Uterus (tissue), 2 donors: ENCODE results near the gene RNU7-1.

Source experiments
- POLR2A ChIP-seq, 2 donors: fragments of 450-650 bp; IDR thresholded peaks; one replicate each; pipeline ENCODE4 v1.6.1; 2016; ENCODE audit warnings: antibody characterized with exemption in 2 of 2, mild to moderate bottlenecking in 1 of 2, moderate library complexity in 1 of 2
- TF ChIP-seq, protein P1 (sequence below), 4 experiments: fragments of 200-600 bp in 2 of 4; fragments of 450-650 bp in 2 of 4; sonication (generic) in 2 of 4; IDR thresholded peaks; one replicate each; pipeline ENCODE4 v1.5.1; 2016 to 2019; ENCODE audit warnings: antibody characterized with exemption in 4 of 4, mild to moderate bottlenecking in 2 of 4, moderate library complexity in 1 of 4

DNA sequence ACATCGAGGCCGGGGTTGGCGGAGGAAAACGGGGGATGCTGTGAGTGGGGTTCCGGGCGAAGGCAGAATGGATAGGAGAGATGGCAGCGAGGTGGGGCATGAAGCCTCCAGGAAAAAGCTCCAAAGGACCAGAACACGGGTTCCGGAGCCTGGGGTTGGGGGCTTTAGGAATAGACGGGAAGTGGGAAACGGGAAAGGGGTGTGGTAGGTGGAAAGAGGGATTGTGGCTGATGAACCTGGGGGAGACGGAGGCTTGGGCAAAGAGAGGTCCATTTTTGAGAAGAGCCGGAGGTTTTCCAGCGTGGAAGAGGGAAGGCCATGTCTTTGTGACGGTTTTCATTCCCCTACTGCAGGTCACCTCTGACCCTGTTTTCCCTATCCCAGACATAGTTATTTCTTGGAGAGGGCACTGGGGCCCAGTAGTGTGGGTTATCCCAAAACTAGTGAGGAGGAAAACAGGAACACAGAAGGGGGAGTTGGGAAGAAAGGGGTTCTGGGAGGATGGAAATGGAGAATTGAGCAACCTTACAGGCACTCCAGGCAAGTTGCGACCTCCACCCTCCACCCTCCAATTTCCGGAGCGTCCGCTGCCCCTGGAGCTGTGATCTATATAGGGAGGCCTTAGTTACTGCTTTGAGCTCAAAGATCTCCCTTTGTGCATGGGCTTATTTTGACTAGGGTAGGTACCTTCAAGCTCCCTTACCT is 14.8 kb upstream of the RNU7-1 start:
- TF ChIP-seq, protein P1, sequence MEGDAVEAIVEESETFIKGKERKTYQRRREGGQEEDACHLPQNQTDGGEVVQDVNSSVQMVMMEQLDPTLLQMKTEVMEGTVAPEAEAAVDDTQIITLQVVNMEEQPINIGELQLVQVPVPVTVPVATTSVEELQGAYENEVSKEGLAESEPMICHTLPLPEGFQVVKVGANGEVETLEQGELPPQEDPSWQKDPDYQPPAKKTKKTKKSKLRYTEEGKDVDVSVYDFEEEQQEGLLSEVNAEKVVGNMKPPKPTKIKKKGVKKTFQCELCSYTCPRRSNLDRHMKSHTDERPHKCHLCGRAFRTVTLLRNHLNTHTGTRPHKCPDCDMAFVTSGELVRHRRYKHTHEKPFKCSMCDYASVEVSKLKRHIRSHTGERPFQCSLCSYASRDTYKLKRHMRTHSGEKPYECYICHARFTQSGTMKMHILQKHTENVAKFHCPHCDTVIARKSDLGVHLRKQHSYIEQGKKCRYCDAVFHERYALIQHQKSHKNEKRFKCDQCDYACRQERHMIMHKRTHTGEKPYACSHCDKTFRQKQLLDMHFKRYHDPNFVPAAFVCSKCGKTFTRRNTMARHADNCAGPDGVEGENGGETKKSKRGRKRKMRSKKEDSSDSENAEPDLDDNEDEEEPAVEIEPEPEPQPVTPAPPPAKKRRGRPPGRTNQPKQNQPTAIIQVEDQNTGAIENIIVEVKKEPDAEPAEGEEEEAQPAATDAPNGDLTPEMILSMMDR (IDR thresholded peaks at IDR 0.05), result no peak
- TF ChIP-seq POLR2A (IDR thresholded peaks at IDR 0.05), result no peak
